Activated naive CD4-positive, alpha-beta T cell treated with anti-CD3 and anti-CD28 coated beads for 36 hours (primary cell): Measurements from ENCODE around the gene ISYNA1. TPM values are rescaled to one million over a fixed set of nuclear protein-coding genes. Genes with fewer than 3 reads are reported as not detected.
A peak's percentile ranks its signal among the peaks of the same experiment; 100 is the strongest.

Experiments used
- CTCF ChIA-PET: fragments of 350-600 bp; sonication (Branson Sonifier 250); formaldehyde crosslinking; loops from one replicate; lab custom pipeline; 2021; ENCODE audit warnings: antibody characterized with exemption; lab: Charles Lee
- DNase-seq: peaks from one replicate; pipeline ENCODE4 v3.0.0-alpha.2; 2020
- H3K27ac Mint-ChIP-seq: one replicate; pipeline ENCODE4 v1.8.0; 2021; ENCODE audit warnings: mild to moderate bottlenecking, mixed read lengths
- H3K27me3 Mint-ChIP-seq: one replicate; pipeline ENCODE4 v1.8.0; 2021; ENCODE audit warnings: low read depth, mixed read lengths
- H3K36me3 Mint-ChIP-seq: one replicate; pipeline ENCODE4 v1.8.0; 2021; ENCODE audit warnings: low read depth, mixed read lengths
- H3K4me1 Mint-ChIP-seq: one replicate; pipeline ENCODE4 v1.8.0; 2021; ENCODE audit warnings: low read depth, mixed read lengths
- H3K4me3 Mint-ChIP-seq: one replicate; pipeline ENCODE4 v1.8.0; 2021; ENCODE audit warnings: mild to moderate bottlenecking, moderate library complexity, mixed read lengths
- H3K9me3 Mint-ChIP-seq: one replicate; pipeline ENCODE4 v1.8.0; 2021; ENCODE audit warnings: mixed read lengths
- intact Hi-C: fragments of 100-400 bp; cut with micrococcal nuclease; formaldehyde crosslinking; loops from one replicate; pipeline ENCODE4 v1.15.1; 2023
- total RNA-seq, 2 experiments: library from RNA; stranded (reverse); gene quantifications; one replicate each; pipeline ENCODE4 v1.2.3, GENCODE V29; 2021

ISYNA1 gene
- total RNA-seq, 2 experiments from 2014 or later: 12.3 to 14.3 TPM

DNA sequence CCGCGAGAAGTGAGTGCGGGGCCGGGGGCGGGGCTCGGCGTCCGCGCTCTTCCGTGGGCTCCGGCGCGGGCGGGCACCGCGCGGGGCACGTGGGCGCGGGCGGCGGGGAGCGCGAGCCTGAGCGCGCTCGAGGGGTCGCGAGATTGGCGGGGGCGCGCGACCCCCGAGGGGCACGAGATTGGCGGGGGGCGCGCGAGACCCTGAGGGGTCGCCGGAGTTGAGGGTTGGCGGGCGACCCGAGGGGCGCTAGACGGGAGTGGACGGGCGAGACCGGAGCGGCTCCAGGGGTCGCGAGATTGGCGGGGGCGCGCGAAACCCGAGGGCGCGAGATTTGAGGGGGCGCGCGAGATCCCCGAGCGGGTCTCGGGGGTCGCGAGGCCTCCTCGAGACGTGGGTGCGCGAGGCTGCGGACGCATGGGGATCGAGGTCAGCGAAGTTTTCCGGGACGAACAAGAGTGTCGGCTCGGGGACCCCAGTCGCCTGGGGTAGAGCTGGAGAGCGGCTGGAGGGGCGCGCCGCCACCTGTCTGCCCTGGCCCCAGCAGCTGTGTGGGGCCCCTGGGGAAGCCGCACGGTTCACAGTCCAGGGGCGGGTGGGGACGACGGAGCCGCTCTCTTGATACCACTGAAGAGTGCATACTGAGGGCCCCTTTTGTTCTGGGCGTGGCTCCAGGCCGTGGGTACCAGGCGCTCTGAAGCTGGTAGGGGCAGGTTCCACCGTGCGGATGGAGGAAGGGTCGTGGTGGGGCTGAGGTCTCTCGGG lies 18.1 kb downstream of the ISYNA1 start:
- Mint-ChIP-seq H3K4me3 (peak overlapping the region; percentile 82), H3K36me3 (peaks cover 2% of the 10 kb centered on the region), H3K9me3 (no peaks in the 10 kb centered on the region), H3K27me3 (peaks cover 27% of the 10 kb centered on the region), H3K4me1 (peaks cover 69% of the 10 kb centered on the region), H3K27ac (peak overlapping the region; percentile 56)
- CTCF ChIA-PET: interaction anchor here (0.7 to 2.8 kb wide), 6 partner anchors 9 to 152 kb away, joined by 3 to 16 read pairs (median 4); partner anchors contain the start of gene UBA52
- DNase-seq: peak; percentile 49
- intact Hi-C loops: loop anchor here (2.0 to 5.0 kb wide), 2 partner anchors 128 to 141 kb away; no protein-coding TSS in a partner anchor

DNA sequence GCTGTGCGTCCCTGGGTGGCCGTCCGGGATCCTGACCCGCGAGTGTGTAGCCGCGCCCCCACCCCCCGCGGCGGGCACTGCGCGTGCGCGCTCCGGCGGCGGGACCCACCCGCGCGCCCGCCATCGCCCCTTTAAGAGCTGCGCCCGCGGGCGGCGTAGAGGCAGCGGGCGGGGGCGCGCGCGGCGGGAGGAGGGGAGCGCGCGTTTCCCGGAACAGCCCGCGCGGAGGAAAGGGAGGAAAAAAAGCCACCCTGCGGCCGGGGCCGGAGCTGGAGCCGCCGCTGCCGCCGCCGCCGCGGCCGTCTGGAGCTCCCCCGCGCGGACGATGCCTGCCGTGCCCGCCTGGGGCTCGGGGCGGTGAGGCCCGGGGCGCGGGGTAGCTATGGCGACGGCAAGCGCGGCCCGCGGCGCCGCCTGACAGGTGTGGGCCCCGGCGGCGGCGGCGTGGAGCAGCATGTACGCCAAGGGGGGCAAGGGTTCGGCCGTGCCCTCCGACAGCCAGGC lies 18.7 kb downstream of the ISYNA1 start, which contains the start of gene SSBP4:
Gene SSBP4 (plus strand): TSS at position 204 of the 504 bp plus-strand sequence. CDS start 251 bp downstream, at position 455.
- Mint-ChIP-seq H3K27me3 (peaks cover 32% of the 10 kb centered on the region), H3K36me3 (peaks cover 2% of the 10 kb centered on the region), H3K4me3 (peak within 1 kb of the TSS; percentile 82), H3K27ac (peak within 1 kb of the TSS; percentile 56), H3K9me3 (no peaks in the 10 kb centered on the region), H3K4me1 (peaks cover 73% of the 10 kb centered on the region)
- DNase-seq: peak; percentile 64
- intact Hi-C loops: loop anchor here (2.0 to 5.0 kb wide), 2 partner anchors 127 to 140 kb away; no protein-coding TSS in a partner anchor
- CTCF ChIA-PET: interaction anchor here (0.7 to 2.8 kb wide), 7 partner anchors 9 to 153 kb away, joined by 3 to 16 read pairs (median 4); partner anchors contain the start of gene UBA52

DNA sequence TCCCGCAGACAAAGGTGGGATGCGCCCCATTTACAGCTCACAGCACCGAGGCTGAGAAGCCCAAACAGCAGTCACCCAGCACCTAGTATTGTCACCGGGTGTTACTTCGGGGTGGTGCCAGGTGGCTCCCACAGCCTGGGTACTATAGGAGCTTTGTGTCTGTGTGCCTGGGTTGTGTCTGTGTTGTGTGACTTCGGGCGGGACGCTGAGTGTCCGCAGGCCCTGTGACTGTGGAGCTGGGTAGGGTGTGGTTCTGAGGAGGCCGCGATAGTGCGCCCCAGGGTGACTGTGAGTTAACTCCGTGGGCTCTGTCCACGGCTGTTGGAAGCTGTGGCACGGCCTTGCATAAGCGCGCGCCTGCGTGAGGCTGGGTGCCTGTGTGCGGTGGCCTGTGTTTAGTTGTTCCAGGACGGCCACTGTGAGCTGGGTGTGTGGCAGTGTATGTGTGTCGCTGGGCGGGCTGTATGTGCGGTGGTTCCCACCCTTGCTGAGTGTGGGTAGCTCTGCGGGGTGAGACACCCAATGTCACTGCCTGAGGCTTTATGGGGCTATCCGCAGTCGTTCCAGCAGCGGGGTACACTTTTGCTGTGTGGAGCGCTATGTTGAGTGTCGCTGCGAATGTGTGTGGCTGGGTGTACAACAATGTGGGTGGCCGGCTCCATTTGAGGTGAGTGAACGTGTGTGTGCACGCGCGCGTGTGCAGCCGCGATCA lies 19.3 kb downstream of the ISYNA1 start:
- peaks cover 32% of the 10 kb centered on the region for H3K27me3 Mint-ChIP-seq
- H3K4me3 Mint-ChIP-seq: peak overlapping the region; percentile 71
- H3K4me1 Mint-ChIP-seq: peaks cover 71% of the 10 kb centered on the region
- intact Hi-C loops: loop anchor here (2.0 to 5.0 kb wide), 2 partner anchors 126 to 140 kb away; no protein-coding TSS in a partner anchor
- CTCF ChIA-PET: interaction anchor here (0.7 to 2.8 kb wide), 7 partner anchors 9 to 153 kb away, joined by 3 to 16 read pairs (median 4); partner anchors contain the start of gene UBA52
- H3K9me3 Mint-ChIP-seq: no peaks in the 10 kb centered on the region
- peaks cover 2% of the 10 kb centered on the region for H3K36me3 Mint-ChIP-seq
- H3K27ac Mint-ChIP-seq: no peak overlapping the region
- no peak for DNase-seq

DNA sequence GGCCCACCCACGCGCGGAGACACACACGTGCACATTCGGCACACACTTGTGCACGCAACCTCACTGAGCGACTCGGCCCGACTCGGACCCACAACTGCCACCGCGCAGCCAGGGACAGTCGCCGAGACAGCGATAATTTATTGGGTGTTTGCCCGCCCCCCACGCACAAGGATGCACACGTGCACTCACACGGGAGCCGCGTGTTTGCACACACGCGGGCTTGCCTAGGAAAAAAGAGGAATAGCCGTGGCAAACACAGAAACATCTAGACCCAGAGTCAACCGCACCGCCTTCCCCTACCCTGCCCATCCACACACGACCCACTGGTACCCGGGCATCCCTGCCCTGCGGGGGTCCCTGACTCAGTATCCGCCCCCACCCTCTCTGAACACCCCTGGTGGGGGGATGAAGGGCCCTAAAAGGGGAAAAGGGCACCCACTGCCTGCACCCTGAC lies 19.9 kb downstream of the ISYNA1 start:
- H3K4me1 Mint-ChIP-seq: peaks cover 68% of the 10 kb centered on the region
- peak overlapping the region; percentile 71 for H3K4me3 Mint-ChIP-seq
- peaks cover 33% of the 10 kb centered on the region for H3K27me3 Mint-ChIP-seq
- no peak overlapping the region for H3K27ac Mint-ChIP-seq
- H3K36me3 Mint-ChIP-seq: peaks cover 2% of the 10 kb centered on the region
- intact Hi-C loops: loop anchor here (2.0 to 5.0 kb wide), 2 partner anchors 126 to 139 kb away; no protein-coding TSS in a partner anchor
- H3K9me3 Mint-ChIP-seq: no peaks in the 10 kb centered on the region
- CTCF ChIA-PET: interaction anchor here (0.8 to 2.8 kb wide), 3 partner anchors 27 to 139 kb away, joined by 3 to 16 read pairs (median 10); no protein-coding TSS in a partner anchor
- DNase-seq: no peak

DNA sequence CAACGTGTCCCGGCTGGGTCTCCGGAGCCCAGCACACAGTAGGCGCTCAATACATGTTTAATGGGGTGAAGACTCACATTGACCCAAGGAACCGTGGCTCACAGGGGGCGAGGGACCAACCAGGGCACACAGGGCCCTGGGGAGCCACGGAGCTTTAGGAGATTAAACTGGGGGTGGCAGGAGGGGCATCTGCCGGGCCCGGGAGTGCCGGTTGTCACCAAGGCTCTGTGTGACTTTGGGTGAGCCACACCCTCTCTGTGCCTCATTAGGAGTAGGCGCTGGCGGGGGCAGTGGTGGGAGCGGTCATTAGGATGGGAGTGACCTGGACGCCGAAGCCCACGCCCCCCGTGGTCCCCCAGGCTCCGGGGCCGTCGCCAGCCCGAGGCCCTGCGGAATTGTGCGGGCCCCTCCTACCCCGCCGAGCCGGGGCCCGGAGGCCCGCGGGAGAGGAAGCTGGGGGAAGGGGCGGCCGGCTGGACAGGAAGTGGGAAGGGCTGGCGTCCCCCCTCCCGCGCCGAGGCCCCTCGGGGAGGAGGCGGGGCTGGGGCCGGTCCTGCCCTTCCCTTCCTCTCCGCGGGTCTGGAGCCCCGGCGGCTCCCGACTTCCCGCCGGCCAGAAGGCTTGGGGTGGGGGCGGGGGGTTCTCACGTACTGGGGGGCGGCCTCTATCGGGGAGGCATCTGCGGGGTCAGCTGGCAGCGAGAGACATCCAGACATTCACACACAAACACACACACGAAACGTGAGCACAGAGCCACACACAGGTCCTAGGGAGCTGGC lies 20.5 kb downstream of the ISYNA1 start:
- DNase-seq: peak; percentile 52
- intact Hi-C loops: loop anchor here (2.0 to 5.0 kb wide), 2 partner anchors 125 to 139 kb away; no protein-coding TSS in a partner anchor
- H3K9me3 Mint-ChIP-seq: no peaks in the 10 kb centered on the region
- peaks cover 39% of the 10 kb centered on the region for H3K27me3 Mint-ChIP-seq
- H3K27ac Mint-ChIP-seq: no peak overlapping the region
- peaks cover 1% of the 10 kb centered on the region for H3K36me3 Mint-ChIP-seq
- peak overlapping the region; percentile 71 for H3K4me3 Mint-ChIP-seq
- CTCF ChIA-PET: interaction anchor here (0.7 to 2.6 kb wide), 6 partner anchors 27 to 165 kb away, joined by 3 to 10 read pairs (median 4); partner anchors contain the start of gene GDF15
- peaks cover 62% of the 10 kb centered on the region for H3K4me1 Mint-ChIP-seq

DNA sequence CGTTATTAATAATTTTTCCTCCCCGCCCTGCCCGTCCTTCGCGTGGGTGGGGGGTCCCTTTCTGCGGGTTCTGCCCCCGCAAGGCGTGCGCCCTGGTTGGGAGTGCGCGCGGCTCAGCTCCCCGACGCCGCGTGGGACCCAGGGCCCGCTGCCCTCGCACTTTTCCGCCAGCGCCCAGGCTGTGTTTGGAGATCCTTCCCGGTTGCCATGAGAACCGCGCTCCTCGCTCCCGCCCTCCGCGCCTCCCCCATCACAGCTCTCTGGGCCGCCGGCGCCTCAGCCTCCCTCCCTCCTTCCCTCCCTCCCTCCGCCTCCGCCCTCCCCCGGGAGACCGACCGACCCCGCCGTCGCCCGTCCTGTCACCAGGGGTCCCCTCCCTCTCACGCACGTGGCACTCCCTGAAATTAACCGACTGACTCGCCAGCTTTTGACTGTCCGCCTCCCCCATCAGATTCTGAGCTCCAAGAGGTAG lies 21.1 kb downstream of the ISYNA1 start:
- peaks cover 58% of the 10 kb centered on the region for H3K4me1 Mint-ChIP-seq
- H3K27ac Mint-ChIP-seq: no peak overlapping the region
- peak overlapping the region; percentile 70 for H3K4me3 Mint-ChIP-seq
- DNase-seq: peak; percentile 68
- CTCF ChIA-PET: interaction anchor here (0.7 to 2.6 kb wide), 6 partner anchors 28 to 165 kb away, joined by 3 to 10 read pairs (median 4); partner anchors contain the start of gene GDF15
- H3K9me3 Mint-ChIP-seq: no peaks in the 10 kb centered on the region
- H3K27me3 Mint-ChIP-seq: peaks cover 40% of the 10 kb centered on the region
- H3K36me3 Mint-ChIP-seq: no peaks in the 10 kb centered on the region
- intact Hi-C loops: loop anchor here (5.0 kb wide), 1 partner anchor 125 kb away; no protein-coding TSS in a partner anchor

DNA sequence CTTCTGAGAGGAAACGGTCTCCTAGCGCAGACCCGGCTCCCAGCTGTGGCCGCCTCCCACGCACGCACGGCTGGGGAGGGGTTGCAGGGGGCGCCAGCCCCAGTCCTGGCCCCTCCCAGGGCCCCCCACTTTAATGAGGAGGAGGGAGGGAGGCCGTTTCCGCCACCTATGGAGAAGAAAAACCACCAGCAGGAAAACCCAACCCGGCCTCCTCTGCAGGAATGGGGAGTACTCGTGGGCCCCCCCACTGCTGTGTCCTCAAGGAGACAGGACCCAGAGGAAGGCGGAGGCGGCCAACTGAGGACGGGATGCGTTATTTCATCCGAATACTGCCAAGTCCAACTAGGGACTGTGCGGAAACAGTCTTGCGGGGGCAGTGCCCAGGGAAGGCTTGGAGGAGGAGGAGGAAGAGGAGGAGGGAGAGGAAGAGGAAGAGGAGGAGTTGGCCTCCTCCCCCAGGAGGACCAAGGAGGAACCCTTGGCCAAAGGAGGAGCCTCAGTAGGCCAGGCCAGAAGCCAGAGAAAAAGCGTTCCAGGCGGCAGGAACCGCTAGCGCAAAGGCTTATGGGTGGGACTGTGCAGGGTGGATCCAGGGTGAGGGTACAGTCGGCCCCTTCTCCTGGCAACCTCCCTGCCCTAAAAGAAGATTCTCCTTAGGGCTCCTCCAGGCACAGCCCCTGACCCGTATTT lies 22.6 kb downstream of the ISYNA1 start:
- no peaks in the 10 kb centered on the region for H3K36me3 Mint-ChIP-seq
- H3K4me3 Mint-ChIP-seq: peak overlapping the region; percentile 70
- intact Hi-C loops: loop anchor here (2.0 to 5.0 kb wide), 2 partner anchors 123 to 211 kb away; partner anchors contain the start of gene RAB3A
- peaks cover 43% of the 10 kb centered on the region for H3K4me1 Mint-ChIP-seq
- CTCF ChIA-PET: interaction anchor here (1.2 to 6.7 kb wide), 6 partner anchors 25 to 207 kb away, joined by 3 to 103 read pairs (median 4); no protein-coding TSS in a partner anchor
- no peak for DNase-seq
- H3K9me3 Mint-ChIP-seq: no peaks in the 10 kb centered on the region
- peaks cover 42% of the 10 kb centered on the region for H3K27me3 Mint-ChIP-seq
- no peak overlapping the region for H3K27ac Mint-ChIP-seq

DNA sequence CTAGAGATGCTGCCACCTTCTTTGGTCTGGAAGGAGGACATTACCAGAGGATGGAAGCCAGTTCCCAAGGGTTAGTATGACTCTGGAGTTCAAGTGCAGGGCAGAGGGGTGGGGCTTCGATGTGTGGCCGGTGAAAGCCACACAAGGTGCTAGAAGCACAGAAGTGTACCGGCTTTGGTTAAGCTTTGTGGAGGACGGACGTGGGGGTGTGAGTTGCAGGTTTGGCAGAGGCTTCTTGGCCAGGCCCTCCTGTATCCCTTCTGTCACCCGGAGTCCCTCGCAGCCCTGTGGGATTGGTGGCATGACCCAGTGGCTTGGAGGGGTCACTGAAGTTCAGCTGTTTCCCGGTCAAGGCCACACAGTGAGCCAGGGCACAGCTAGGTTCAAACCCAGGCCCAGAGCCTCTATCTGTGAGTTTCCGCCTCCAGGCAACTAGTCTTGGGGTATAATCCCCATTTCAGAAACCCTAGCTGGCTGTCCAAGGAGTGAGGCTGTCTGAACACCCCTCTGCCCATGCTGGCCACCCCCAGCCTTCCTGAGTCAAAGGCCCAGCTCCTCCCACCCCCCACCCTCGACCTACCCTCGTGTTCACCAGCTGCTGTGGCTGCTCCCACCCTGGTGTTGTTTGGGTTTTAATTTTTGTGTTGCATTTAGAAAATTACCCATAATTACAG lies 23.3 kb downstream of the ISYNA1 start:
- Mint-ChIP-seq H3K4me3 (no peak overlapping the region), H3K27me3 (peaks cover 42% of the 10 kb centered on the region), H3K9me3 (no peaks in the 10 kb centered on the region), H3K27ac (no peak overlapping the region), H3K4me1 (peaks cover 40% of the 10 kb centered on the region), H3K36me3 (no peaks in the 10 kb centered on the region)
- no peak for DNase-seq
- CTCF ChIA-PET: interaction anchor here (0.6 to 6.7 kb wide), 7 partner anchors 8 to 207 kb away, joined by 3 to 103 read pairs (median 4); no protein-coding TSS in a partner anchor
- intact Hi-C loops: loop anchor here (2.0 to 5.0 kb wide), 3 partner anchors 87 to 210 kb away; partner anchors contain the start of gene RAB3A

DNA sequence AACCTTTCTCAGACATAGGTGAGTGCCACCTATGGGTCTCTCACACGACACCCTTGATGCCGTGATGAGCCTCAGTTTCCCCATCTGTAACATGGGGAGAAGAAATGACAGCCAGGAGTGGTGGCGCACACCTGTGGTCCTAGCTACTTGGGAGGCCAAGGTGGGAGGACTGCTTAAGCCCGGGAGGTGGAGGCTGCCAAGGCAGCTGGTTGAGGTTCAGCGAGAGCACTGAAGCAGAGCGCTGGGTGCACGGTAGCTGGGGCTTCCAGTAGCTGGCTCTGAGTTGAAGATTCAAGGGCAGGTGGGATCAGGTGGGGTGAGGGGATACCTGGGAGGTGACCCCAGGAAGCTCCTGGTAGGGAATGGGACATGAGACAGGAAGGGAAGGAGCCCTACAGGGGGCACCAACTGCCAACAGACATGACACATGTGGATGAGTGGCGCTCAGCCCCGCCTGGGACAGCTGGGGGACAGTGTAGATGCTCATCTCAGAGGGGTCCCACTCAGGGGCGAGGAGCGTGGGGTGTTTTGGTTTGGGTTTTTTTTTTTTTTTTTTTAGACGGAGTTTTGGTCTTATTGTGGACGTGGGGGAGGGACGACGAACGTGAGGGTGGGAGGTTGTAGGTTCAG lies 25.2 kb downstream of the ISYNA1 start:
- Mint-ChIP-seq H3K27ac (no peak overlapping the region), H3K9me3 (no peaks in the 10 kb centered on the region), H3K36me3 (no peaks in the 10 kb centered on the region), H3K27me3 (peaks cover 34% of the 10 kb centered on the region), H3K4me1 (peaks cover 27% of the 10 kb centered on the region), H3K4me3 (no peak overlapping the region)
- CTCF ChIA-PET: interaction anchor here (0.6 to 6.7 kb wide), 11 partner anchors 9 to 161 kb away, joined by 3 to 103 read pairs (median 5); no protein-coding TSS in a partner anchor
- DNase-seq: no peak
- intact Hi-C loops: loop anchor here (5.0 kb wide), 1 partner anchor 85 kb away; no protein-coding TSS in a partner anchor
